ENCODE results near the gene HNF4A. TPM values are rescaled to one million over a fixed set of nuclear protein-coding genes. Genes with fewer than 3 reads are reported as not detected.

The HNF4A gene
- total RNA-seq, 5 donors from 2014 or later (not counting 1 experiment from before 2014, with no cell fraction given), result 0.16 to 0.35 (median 0.32) TPM; not detected in 2

DNA sequence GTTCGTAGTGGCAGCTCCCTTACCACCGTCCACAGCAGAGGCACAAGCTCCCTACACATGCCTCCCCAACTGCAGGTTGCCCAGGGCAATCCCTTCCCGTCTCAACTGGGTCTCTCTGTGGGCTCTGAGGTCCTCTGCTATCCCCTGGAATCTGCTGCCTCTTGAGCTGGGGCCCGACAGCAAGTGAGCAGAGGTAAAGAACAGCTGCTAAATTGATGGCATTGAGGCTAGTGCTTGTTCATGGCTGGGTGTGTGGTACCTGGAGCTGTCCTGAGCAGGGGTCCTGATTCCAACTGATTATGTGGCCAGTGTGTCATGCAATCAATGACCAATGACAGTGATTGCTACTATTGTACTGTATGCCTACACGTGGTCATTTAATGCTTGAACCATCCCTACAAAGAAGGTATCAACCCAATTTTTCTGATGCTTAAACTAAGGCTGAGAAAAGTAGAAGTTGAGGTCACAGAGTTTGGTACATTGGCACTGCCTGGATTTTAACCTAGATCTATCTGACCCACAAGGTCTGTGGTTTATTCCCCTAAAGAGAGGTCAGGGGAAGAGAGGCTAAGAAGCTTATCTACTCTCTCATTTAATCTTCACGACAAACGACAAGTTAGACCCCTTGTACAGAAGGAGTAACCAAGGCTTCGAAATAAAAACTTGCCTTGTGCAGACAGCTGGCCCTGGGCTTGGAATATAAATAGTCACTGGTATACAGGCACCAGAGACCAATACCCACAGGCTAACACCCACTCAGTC, 41.1 kb downstream of the HNF4A start:
- no peak overlapping the region for H3K27ac ChIP-seq (ENCODE audit: low read length)
- peaks cover 6 to 11% of the 10 kb centered on the region in 2 donors for H3K27me3 Mint-ChIP-seq
- CTCF ChIA-PET, result interaction anchor here in 1 of 2 donors (0.5 to 1.6 kb wide), 3 partner anchors 12 to 449 kb away, joined by 3 to 6 read pairs (median 4); no protein-coding TSS in a partner anchor
- no peaks in the 10 kb centered on the region for H3K4me1 ChIP-seq (ENCODE audit: control insufficient read depth in 1 of 2, extremely low read depth in 1 of 2, insufficient read depth in 2 of 2, low read length in 2 of 2)
- DNase-seq (no peak), ATAC-seq (replicated peaks in 1 of 4) (no peak)
- H3K27ac Mint-ChIP-seq, result no peak overlapping the region
- H3K4me3 Mint-ChIP-seq, result no peak overlapping the region
- H3K9me3 Mint-ChIP-seq, result no peaks in the 10 kb centered on the region
- 38% methylated on average over 3 of the region's 8 CpGs for WGBS (ENCODE audit: insufficient coverage)
- H3K36me3 Mint-ChIP-seq, result no peaks in the 10 kb centered on the region
- H3K9me3 ChIP-seq, result no peaks in the 10 kb centered on the region
- POLR2A ChIA-PET, result interaction anchor here in 1 of 2 donors (0.5 kb wide), 1 partner anchor 55 kb away, joined by 3 read pairs; no protein-coding TSS in a partner anchor
- H3K36me3 ChIP-seq (ENCODE audit: control insufficient read depth in 2 of 2, extremely low read depth in 1 of 2, insufficient read depth in 1 of 2, low read length in 1 of 2), result no peaks in the 10 kb centered on the region
- H3K4me3 ChIP-seq (ENCODE audit: control insufficient read depth in 1 of 2, extremely low read depth in 1 of 2, low read length in 1 of 2), result no peak overlapping the region
- H3K4me1 Mint-ChIP-seq, result no peaks in the 10 kb centered on the region
- H3K27me3 ChIP-seq (replicated peaks in 1 of 2; ENCODE audit: control insufficient read depth in 2 of 2, extremely low read depth in 1 of 2, insufficient read depth in 2 of 2, low read length in 1 of 2), result peaks cover 4 to 27% of the 10 kb centered on the region in 2 experiments

DNA sequence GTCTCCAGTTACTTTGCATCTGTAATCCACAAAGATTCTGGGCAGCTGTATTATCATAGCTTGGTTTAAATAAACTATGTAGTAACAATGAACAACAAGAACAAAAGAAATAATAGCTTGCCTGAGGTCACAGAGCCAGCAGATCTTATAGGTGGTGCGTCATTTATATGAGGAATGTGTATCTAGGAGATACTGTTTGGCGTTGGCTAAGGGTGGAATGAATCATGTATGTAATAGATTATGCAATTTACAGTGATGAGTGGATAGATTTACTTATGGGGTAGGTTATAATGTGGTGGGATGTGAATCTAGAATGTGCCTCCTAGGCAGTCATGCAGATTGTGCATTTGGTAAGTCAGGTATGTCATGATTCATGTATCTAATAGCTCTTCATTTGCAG, 42.8 kb downstream of the HNF4A start:
- Histone ChIP-seq H3K4me3 (ENCODE audit: control insufficient read depth in 1 of 2, extremely low read depth in 1 of 2, low read length in 1 of 2) (no peak overlapping the region), H3K27ac (ENCODE audit: low read length) (no peak overlapping the region), H3K4me1 (ENCODE audit: control insufficient read depth in 1 of 2, extremely low read depth in 1 of 2, insufficient read depth in 2 of 2, low read length in 2 of 2) (no peaks in the 10 kb centered on the region), H3K9me3 (no peaks in the 10 kb centered on the region), H3K36me3 (ENCODE audit: control insufficient read depth in 2 of 2, extremely low read depth in 1 of 2, insufficient read depth in 1 of 2, low read length in 1 of 2) (no peaks in the 10 kb centered on the region), H3K27me3 (replicated peaks in 1 of 2; ENCODE audit: control insufficient read depth in 2 of 2, extremely low read depth in 1 of 2, insufficient read depth in 2 of 2, low read length in 1 of 2) (peaks cover 4 to 24% of the 10 kb centered on the region in 2 experiments)
- ATAC-seq (replicated peaks in 1 of 4) (no peak), DNase-seq (no peak)
- 69% methylated on average over 2 of the region's 2 CpGs for WGBS (ENCODE audit: insufficient coverage)
- Mint-ChIP-seq H3K27ac (no peak overlapping the region), H3K27me3 (peaks cover 6 to 11% of the 10 kb centered on the region in 2 donors), H3K4me3 (no peak overlapping the region), H3K4me1 (no peaks in the 10 kb centered on the region), H3K9me3 (no peaks in the 10 kb centered on the region), H3K36me3 (no peaks in the 10 kb centered on the region)
- CTCF ChIA-PET, result no interaction called here
- POLR2A ChIA-PET, result no interaction called here

DNA sequence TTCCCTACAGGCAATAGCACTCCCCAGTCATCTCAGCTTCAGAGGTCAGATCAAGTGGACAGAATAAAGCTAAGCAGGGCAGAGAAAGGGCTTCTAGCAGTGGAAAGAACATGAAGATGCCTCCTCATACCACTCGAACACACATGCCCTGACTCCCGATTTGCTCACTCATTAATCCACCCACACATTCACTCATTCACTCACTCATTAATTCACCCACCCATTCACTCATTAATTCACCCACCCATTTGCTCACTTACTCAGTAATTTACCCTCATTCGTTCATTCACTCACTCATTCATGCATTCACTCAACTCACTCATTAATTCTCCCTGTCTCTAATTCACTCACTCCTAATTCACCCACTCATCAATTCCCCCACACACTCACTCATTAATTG, 43.9 kb downstream of the HNF4A start:
- Mint-ChIP-seq H3K36me3 (no peaks in the 10 kb centered on the region), H3K27ac (no peak overlapping the region), H3K9me3 (no peaks in the 10 kb centered on the region), H3K27me3 (peaks cover 6 to 11% of the 10 kb centered on the region in 2 donors), H3K4me3 (no peak overlapping the region), H3K4me1 (no peaks in the 10 kb centered on the region)
- WGBS (ENCODE audit: insufficient coverage), result 58% methylated on average over 3 of the region's 3 CpGs
- Histone ChIP-seq H3K9me3 (no peaks in the 10 kb centered on the region), H3K4me3 (ENCODE audit: control insufficient read depth in 1 of 2, extremely low read depth in 1 of 2, low read length in 1 of 2) (no peak overlapping the region), H3K36me3 (ENCODE audit: control insufficient read depth in 2 of 2, extremely low read depth in 1 of 2, insufficient read depth in 1 of 2, low read length in 1 of 2) (no peaks in the 10 kb centered on the region), H3K27ac (ENCODE audit: low read length) (no peak overlapping the region), H3K4me1 (ENCODE audit: control insufficient read depth in 1 of 2, extremely low read depth in 1 of 2, insufficient read depth in 2 of 2, low read length in 2 of 2) (no peaks in the 10 kb centered on the region), H3K27me3 (replicated peaks in 1 of 2; ENCODE audit: control insufficient read depth in 2 of 2, extremely low read depth in 1 of 2, insufficient read depth in 2 of 2, low read length in 1 of 2) (peaks cover 4 to 21% of the 10 kb centered on the region in 2 experiments)
- no peak for DNase-seq
- ChIA-PET CTCF (no interaction called here), POLR2A (interaction anchor here in 1 of 2 donors (0.6 kb wide), 1 partner anchor 13 kb away, joined by 8 read pairs; no protein-coding TSS in a partner anchor)
- ATAC-seq (replicated peaks in 1 of 4), result no peak

DNA sequence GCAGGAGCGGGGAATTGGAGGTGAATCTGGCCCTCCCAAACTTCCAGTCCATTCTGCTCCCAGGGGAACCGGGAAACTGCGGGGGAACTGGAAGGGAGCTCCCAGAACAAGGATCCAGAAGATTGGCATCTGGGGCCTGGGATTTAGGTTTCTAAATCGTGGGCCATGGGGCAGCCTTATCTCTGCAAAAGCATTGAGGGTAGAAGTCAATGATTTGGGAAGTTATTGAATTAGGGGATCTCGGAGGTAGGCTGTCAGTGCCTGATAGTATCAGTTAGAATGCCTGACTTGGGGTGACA, 45.1 kb downstream of the HNF4A start:
- CTCF ChIA-PET, result no interaction called here
- Histone ChIP-seq H3K4me1 (ENCODE audit: control insufficient read depth in 1 of 2, extremely low read depth in 1 of 2, insufficient read depth in 2 of 2, low read length in 2 of 2) (no peaks in the 10 kb centered on the region), H3K4me3 (ENCODE audit: control insufficient read depth in 1 of 2, extremely low read depth in 1 of 2, low read length in 1 of 2) (no peak overlapping the region), H3K9me3 (no peaks in the 10 kb centered on the region), H3K27me3 (replicated peaks in 1 of 2; ENCODE audit: control insufficient read depth in 2 of 2, extremely low read depth in 1 of 2, insufficient read depth in 2 of 2, low read length in 1 of 2) (peaks cover 4 to 13% of the 10 kb centered on the region in 2 experiments), H3K36me3 (ENCODE audit: control insufficient read depth in 2 of 2, extremely low read depth in 1 of 2, insufficient read depth in 1 of 2, low read length in 1 of 2) (no peaks in the 10 kb centered on the region), H3K27ac (ENCODE audit: low read length) (no peak overlapping the region)
- Mint-ChIP-seq H3K27me3 (peaks cover 6 to 11% of the 10 kb centered on the region in 2 donors), H3K4me1 (no peaks in the 10 kb centered on the region), H3K9me3 (no peaks in the 10 kb centered on the region), H3K36me3 (no peaks in the 10 kb centered on the region), H3K27ac (no peak overlapping the region), H3K4me3 (no peak overlapping the region)
- DNase-seq (no peak), ATAC-seq (replicated peaks in 1 of 4) (no peak)
- POLR2A ChIA-PET, result no interaction called here
- 84% methylated on average over 5 of the region's 5 CpGs for WGBS (ENCODE audit: insufficient coverage)

DNA sequence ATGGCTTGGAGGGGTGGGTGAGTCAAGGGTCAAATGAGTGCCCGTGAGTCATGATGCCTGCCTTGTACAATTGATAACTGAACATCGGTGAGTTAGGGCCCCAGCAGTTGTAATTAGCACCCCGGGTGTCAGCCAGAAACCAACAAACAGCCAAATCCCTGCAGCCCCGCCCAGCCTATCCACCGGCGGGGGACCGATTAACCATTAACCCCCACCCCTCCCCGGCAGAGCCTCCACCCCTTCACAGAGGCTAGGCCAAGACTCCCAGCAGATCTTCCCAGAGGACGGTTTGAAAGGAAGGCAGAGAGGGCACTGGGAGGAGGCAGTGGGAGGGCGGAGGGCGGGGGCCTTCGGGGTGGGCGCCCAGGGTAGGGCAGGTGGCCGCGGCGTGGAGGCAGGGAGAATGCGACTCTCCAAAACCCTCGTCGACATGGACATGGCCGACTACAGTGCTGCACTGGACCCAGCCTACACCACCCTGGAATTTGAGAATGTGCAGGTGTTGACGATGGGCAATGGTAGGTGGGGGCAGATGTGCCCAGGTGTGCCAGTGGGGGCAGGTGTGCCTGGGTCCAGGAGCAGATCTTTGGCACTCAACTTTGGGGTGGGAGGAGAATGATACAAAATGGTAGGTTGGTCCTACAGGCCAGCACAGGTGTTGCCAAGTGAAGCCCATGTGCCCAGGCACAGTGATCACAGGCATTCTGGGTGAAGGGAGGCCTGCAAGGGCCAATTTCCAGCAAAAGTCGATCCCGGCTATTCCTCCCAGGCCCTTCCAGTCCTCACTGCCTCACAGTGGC, 45.7 kb downstream of the HNF4A start:
- Mint-ChIP-seq H3K4me3 (no peak overlapping the region), H3K9me3 (no peaks in the 10 kb centered on the region), H3K27ac (no peak overlapping the region), H3K36me3 (no peaks in the 10 kb centered on the region), H3K27me3 (peaks cover 6 to 9% of the 10 kb centered on the region in 2 donors), H3K4me1 (no peaks in the 10 kb centered on the region)
- Histone ChIP-seq H3K4me3 (ENCODE audit: control insufficient read depth in 1 of 2, extremely low read depth in 1 of 2, low read length in 1 of 2) (no peak overlapping the region), H3K4me1 (ENCODE audit: control insufficient read depth in 1 of 2, extremely low read depth in 1 of 2, insufficient read depth in 2 of 2, low read length in 2 of 2) (no peaks in the 10 kb centered on the region), H3K36me3 (ENCODE audit: control insufficient read depth in 2 of 2, extremely low read depth in 1 of 2, insufficient read depth in 1 of 2, low read length in 1 of 2) (no peaks in the 10 kb centered on the region), H3K27me3 (replicated peaks in 1 of 2; ENCODE audit: control insufficient read depth in 2 of 2, extremely low read depth in 1 of 2, insufficient read depth in 2 of 2, low read length in 1 of 2) (peaks cover 4 to 19% of the 10 kb centered on the region in 2 experiments), H3K27ac (ENCODE audit: low read length) (no peak overlapping the region), H3K9me3 (no peaks in the 10 kb centered on the region)
- no peak for ATAC-seq (replicated peaks in 1 of 4)
- CTCF ChIA-PET, result no interaction called here
- POLR2A ChIA-PET, result no interaction called here
- WGBS (ENCODE audit: insufficient coverage), result 89% methylated on average over 14 of the region's 23 CpGs
- DNase-seq, result no peak

DNA sequence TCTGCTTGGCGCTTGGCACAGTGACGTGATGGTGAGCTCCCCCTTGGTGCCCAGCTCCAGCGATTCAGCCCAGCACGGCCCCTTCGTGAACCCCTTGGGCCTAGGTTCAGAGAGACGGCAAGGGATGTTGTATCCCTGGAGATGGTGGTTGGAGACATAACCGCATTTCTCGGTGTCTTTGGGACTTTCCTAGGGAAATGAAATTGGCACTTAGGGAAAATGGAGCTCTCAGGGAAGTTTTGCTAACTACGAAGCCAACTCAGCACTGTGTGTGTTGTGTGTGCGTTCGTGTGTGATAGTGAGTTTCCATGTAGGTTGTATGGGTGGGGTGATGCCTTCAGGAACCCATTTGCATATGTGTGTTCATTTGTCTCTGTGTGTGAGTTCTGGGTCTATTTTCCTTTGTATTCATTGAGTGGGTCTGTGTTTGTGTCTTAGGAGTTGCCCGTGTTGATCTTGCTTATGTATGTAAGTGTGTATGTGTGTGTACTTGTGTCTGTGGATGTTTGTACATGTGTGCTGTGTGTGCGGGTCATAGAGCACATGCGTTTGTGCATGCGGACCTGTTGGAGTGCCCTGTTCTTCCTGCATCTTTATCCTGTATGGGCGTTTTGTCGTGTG, 46.4 kb downstream of the HNF4A start:
- H3K27me3 Mint-ChIP-seq, result peaks cover 6 to 9% of the 10 kb centered on the region in 2 donors
- no peak for DNase-seq

More for the DNA sequence above, 46.4 kb downstream of the HNF4A start:
- ATAC-seq (replicated peaks in 1 of 4), result no peak
- no peak overlapping the region for H3K4me3 Mint-ChIP-seq
- H3K4me1 Mint-ChIP-seq, result no peaks in the 10 kb centered on the region
- no peaks in the 10 kb centered on the region for H3K9me3 Mint-ChIP-seq
- Histone ChIP-seq H3K4me3 (ENCODE audit: control insufficient read depth in 1 of 2, extremely low read depth in 1 of 2, low read length in 1 of 2) (no peak overlapping the region), H3K36me3 (ENCODE audit: control insufficient read depth in 2 of 2, extremely low read depth in 1 of 2, insufficient read depth in 1 of 2, low read length in 1 of 2) (no peaks in the 10 kb centered on the region), H3K9me3 (no peaks in the 10 kb centered on the region), H3K27me3 (replicated peaks in 1 of 2; ENCODE audit: control insufficient read depth in 2 of 2, extremely low read depth in 1 of 2, insufficient read depth in 2 of 2, low read length in 1 of 2) (peaks cover 4 to 19% of the 10 kb centered on the region in 2 experiments), H3K27ac (ENCODE audit: low read length) (no peak overlapping the region), H3K4me1 (ENCODE audit: control insufficient read depth in 1 of 2, extremely low read depth in 1 of 2, insufficient read depth in 2 of 2, low read length in 2 of 2) (no peaks in the 10 kb centered on the region)
- ChIA-PET CTCF (no interaction called here), POLR2A (no interaction called here)
- no peak overlapping the region for H3K27ac Mint-ChIP-seq
- H3K36me3 Mint-ChIP-seq, result no peaks in the 10 kb centered on the region
- 91% methylated on average over 16 of the region's 17 CpGs for WGBS (ENCODE audit: insufficient coverage)
